Measurements from ENCODE around the gene GRHL1. TPM values are rescaled to one million over a fixed set of nuclear protein-coding genes. Genes with fewer than 3 reads are reported as not detected.
A peak's percentile ranks its signal among the peaks of the same experiment; 100 is the strongest.

Gene GRHL1
- total and polyA plus RNA-seq, 9 of the 15 experiments (the other 6 are each of a cell fraction or from before 2014, with no cell fraction given), result 1.7 to 6.1 (median 4.7) TPM

- TF ChIP-seq ZNF143 (CRISPR knock-in tag; IDR thresholded peaks at IDR 0.05), result no peak
- TF ChIP-seq ZNF253 (CRISPR knock-in tag; conservative IDR thresholded peaks at IDR 0.05), result no peak
- TF ChIP-seq ZNF24 (IDR thresholded peaks at IDR 0.05), result no peak
- no peak for TF ChIP-seq GTF2F1 (IDR thresholded peaks at IDR 0.05; ENCODE audit: low read depth, low read length)
- TF ChIP-seq POLR3A (IDR thresholded peaks at IDR 0.05; ENCODE audit: borderline replicate concordance, extremely low read depth, insufficient read depth, insufficient read length), result no peak
- TF ChIP-seq NFE2 (IDR thresholded peaks at IDR 0.05; ENCODE audit: low read depth), result peak; percentile 15; the same call in 1 of the 2 replicates
- TF ChIP-seq PHF20 (IDR thresholded peaks at IDR 0.05; ENCODE audit: partially characterized antibody), result peak; percentile 51
- TF ChIP-seq SRSF3 (IDR thresholded peaks at IDR 0.05; ENCODE audit: insufficient read depth, low read length), result no peak
- TF ChIP-seq CEBPG (CRISPR knock-in tag; IDR thresholded peaks at IDR 0.05), result no peak
- TF ChIP-seq CEBPG (tag; conservative IDR thresholded peaks at IDR 0.05 in 1 of 2, IDR thresholded peaks at IDR 0.05 in 1 of 2), result no peak
- no peak for TF ChIP-seq ATF4 (CRISPR knock-in tag; IDR thresholded peaks at IDR 0.05)
- TF ChIP-seq NFRKB (IDR thresholded peaks at IDR 0.05; ENCODE audit: low read depth), result peak; percentile 66; the same call in 1 of the 2 replicates
- no peak for TF ChIP-seq GATA2 (CRISPR knock-in tag; IDR thresholded peaks at IDR 0.05)
- TF ChIP-seq PYGO2 (tag; IDR thresholded peaks at IDR 0.05), result no peak
- TF ChIP-seq ZNF146 (CRISPR knock-in tag; IDR thresholded peaks at IDR 0.05; ENCODE audit: unreplicated experiment), result no peak
- TF ChIP-seq KLF10 (CRISPR knock-in tag; IDR thresholded peaks at IDR 0.05), result no peak
- no peak for TF ChIP-seq FOSL1 (tag; conservative IDR thresholded peaks at IDR 0.05)
- TF ChIP-seq ZNF766 (CRISPR knock-in tag; conservative IDR thresholded peaks at IDR 0.05), result 0 out of 2 replicates have a peak, but pooled peaks have one; percentile 46
- no peak for TF ChIP-seq ZNF121 (CRISPR knock-in tag; conservative IDR thresholded peaks at IDR 0.05)
- no peak; the same call in 1 of the 2 replicates for TF ChIP-seq EP300 (IDR thresholded peaks at IDR 0.05; ENCODE audit: low read length)
- TF ChIP-seq SREBF2 (CRISPR knock-in tag; IDR thresholded peaks at IDR 0.05), result no peak
- TF ChIP-seq ZC3H4 (CRISPR knock-in tag; IDR thresholded peaks at IDR 0.05; ENCODE audit: borderline replicate concordance), result no peak
- TF ChIP-seq MTA3 (IDR thresholded peaks at IDR 0.05; ENCODE audit: borderline replicate concordance), result no peak; the same call in 1 of the 2 replicates
- TF ChIP-seq SMARCE1 (IDR thresholded peaks at IDR 0.05), result no peak
- 0 out of 4 replicates have a peak, but pooled peaks of 1 of the 2 experiments have one; percentile 26 for TF ChIP-seq ZMIZ1 (IDR thresholded peaks at IDR 0.05; ENCODE audit: low read depth in 2 of 2, low read length in 2 of 2)
- peak; percentile 72 for TF ChIP-seq ELF1 (tag; IDR thresholded peaks at IDR 0.05)
- TF ChIP-seq ZFP36 (IDR thresholded peaks at IDR 0.05; ENCODE audit: low read depth, low read length, partially characterized antibody), result no peak
- TF ChIP-seq SNAPC5 (CRISPR knock-in tag; IDR thresholded peaks at IDR 0.05), result no peak
Observed at GRCh38 chr2:10030311-10030736, 78.8 kb downstream of the GRHL1 start (continued).

Measured in K562 (cell line).